VCaP (cell line): ENCODE results near the gene ZBTB42.

Source experiments
- H3K27ac ChIP-seq: fragments of 450-650 bp; 2 replicates; pipeline ENCODE4 v1.5.1; 2017
- TF ChIP-seq, protein P1 (sequence below): fragments of 450-650 bp; conservative IDR thresholded peaks from 2 replicates; pipeline ENCODE4 v1.5.1; 2017; ENCODE audit warnings: mild to moderate bottlenecking, moderate library complexity

Gene ZBTB42

DNA sequence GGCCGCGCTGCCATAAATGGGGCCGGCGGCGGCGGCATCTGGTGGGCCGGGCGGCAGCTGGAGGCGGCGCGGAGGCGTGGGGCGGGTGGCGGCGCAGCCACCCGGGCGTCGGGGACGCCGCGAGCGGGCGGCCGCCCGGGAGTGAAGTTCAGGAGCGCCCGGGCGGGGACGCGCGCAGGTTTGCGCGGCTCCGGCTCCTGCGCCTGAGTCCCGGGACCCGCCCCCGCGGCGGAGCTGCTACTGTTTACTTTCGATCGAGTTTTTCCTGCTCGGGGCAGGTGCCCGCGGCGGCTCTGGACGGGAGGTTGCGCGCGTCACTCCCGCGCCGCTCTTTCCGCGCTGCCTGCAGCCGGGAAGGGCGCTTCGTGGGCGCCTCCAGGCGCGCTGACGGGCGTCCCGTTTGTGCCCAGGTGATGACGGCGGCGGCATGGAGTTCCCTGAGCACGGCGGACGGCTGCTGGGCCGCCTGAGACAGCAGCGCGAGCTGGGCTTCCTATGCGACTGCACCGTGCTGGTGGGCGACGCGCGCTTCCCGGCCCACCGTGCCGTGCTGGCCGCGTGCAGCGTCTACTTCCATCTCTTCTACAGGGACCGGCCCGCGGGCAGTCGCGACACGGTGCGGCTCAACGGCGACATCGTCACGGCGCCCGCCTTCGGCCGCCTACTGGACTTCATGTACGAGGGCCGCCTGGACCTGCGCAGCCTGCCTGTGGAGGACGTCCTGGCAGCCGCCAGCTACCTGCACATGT lies at the start of gene ZBTB42:
ZBTB42 (plus strand) TSS at position 331 of the 749 bp plus-strand sequence; CDS start at position 428, 97 bp downstream.
- TF ChIP-seq, protein P1, sequence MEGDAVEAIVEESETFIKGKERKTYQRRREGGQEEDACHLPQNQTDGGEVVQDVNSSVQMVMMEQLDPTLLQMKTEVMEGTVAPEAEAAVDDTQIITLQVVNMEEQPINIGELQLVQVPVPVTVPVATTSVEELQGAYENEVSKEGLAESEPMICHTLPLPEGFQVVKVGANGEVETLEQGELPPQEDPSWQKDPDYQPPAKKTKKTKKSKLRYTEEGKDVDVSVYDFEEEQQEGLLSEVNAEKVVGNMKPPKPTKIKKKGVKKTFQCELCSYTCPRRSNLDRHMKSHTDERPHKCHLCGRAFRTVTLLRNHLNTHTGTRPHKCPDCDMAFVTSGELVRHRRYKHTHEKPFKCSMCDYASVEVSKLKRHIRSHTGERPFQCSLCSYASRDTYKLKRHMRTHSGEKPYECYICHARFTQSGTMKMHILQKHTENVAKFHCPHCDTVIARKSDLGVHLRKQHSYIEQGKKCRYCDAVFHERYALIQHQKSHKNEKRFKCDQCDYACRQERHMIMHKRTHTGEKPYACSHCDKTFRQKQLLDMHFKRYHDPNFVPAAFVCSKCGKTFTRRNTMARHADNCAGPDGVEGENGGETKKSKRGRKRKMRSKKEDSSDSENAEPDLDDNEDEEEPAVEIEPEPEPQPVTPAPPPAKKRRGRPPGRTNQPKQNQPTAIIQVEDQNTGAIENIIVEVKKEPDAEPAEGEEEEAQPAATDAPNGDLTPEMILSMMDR: no peak
- peak within 1 kb of the TSS; percentile 96 for H3K27ac ChIP-seq

DNA sequence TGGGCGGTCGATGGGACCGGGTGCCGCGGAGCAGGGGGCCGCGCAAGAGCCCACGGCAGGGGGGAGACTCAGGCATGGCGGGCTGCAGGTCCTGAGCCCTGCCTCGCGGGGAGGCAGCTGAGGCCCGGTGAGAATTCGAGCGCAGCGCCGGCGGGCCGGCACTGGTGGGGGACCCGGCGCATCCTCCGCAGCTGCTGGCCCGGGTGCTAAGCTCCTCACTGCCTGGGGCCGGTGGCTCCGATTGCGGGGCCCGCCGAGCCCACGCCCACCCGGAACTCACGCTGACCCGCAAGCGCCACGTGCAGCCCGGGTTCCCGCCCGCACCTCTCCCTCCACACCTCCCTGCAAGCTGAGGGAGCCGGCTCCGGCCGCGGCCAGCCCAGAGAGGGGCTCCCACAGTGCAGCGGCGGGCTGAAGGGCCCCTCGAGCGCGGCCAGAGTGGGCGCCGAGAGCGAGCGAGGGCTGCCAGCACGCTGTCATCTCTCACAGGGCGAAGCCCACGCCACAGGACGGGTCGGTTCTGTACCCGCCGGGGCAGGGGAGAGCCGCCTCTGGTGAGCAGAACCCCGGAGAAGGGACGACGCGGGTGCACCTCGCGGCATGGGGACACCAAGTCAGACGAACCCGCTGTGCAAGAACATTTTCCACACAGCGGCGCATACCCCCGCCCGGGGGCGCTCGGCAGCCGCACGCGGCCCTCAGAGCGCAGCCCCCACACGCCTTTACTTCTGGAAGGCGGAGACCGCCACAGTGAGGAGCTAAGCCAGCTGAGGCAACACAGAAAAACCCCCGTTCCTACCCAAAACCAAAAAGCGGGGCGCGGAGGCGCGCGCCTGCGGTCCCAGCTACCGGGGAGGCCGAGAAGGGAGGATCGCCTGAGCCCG lies 49.1 kb upstream of the ZBTB42 start:
- TF ChIP-seq, protein P1: no peak
- H3K27ac ChIP-seq: peak overlapping the region; percentile 71

DNA sequence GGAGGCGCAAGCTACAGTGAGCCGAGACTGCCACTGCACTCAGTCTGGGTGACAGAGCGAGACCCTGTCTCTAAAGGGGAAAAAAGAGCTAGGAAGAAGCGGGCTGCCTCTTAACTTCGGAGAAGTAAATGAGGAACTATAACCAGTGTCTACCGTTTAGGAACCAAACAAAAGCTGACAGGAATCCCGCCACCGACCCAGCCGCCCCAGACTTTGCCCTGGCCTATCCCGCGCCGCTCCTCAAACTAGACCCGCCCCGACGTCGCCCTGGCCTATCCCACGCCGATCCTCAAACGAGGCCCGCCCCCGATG lies 48.5 kb upstream of the ZBTB42 start:
- TF ChIP-seq, protein P1: no peak
- peak overlapping the region; percentile 71 for H3K27ac ChIP-seq

DNA sequence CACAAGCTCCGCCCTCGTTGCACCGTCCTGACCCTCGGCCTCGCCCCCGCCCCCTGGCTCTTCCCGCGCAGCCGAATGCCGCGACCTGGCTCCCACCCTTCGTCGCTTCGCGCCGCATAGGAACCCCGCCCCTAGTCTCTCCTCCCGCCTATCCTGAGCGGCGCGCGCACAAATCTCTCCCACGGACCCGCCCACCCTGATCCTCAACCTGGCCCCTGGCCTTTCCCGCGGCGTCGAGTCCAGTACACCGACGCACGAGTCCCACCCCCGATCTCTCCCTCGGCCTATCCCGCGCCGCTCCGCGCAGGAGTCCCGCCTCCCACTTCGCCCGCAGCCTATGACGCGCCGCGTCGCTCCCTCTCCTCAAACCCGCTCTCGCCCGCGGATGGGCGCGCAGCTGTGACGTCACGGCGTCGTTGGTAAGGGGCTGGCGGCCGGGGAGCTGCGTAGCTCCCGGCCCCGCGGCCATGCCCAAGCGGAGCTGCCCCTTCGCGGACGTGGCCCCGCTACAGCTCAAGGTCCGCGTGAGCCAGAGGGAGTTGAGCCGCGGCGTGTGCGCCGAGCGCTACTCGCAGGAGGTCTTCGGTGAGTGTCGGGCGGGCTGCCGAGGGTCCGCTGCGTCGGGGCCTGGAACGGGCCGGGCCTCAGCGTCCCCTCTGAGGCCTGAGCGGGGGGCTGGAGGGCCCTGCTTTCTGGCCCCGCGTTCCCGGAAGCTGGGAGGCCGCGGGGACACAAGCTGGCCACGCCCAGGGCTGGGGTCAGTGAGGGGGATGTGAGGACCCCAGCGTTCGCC lies 48.0 kb upstream of the ZBTB42 start, which contains the start of gene SIVA1:
SIVA1 (plus strand) TSS at position 413 of the 793 bp plus-strand sequence; CDS start at position 468, 55 bp downstream.
- H3K27ac ChIP-seq: peak within 1 kb of the TSS; percentile 85
- TF ChIP-seq, protein P1: no peak

DNA sequence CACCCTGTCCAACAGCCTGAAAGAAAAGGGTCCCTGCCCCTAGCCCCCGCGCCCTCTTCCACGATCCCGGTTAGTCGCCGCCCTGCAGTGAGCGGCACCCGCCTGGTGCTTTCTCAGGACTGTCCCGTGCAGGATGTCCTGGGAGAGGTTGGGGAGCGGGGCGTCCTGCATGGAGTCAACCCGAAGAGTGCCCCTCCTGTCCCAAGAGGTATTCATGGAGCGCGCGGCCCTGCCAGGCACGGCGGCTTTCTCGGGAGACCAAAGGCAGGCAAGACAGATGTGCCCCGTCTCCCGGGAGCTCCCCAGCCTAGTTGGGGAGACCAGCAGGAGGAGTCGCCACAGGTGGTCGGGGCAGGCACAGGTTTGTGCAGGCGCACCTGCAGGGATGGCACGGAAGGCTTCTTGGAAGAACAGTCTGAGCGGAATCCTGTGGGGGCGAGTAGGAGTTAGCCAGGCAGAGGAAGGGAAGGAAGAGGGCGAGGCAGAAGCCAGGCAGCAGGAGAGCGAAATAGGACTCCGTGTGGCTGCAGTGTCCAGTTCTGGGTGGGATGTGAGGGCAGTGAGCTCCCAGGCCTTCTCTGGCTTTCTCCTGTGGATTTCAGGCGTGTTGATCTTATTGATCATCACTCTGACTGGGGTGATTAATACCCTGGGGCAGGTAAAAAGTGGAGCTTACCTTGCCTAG lies 47.2 kb upstream of the ZBTB42 start:
- TF ChIP-seq, protein P1: no peak
- H3K27ac ChIP-seq: peak overlapping the region; percentile 85

DNA sequence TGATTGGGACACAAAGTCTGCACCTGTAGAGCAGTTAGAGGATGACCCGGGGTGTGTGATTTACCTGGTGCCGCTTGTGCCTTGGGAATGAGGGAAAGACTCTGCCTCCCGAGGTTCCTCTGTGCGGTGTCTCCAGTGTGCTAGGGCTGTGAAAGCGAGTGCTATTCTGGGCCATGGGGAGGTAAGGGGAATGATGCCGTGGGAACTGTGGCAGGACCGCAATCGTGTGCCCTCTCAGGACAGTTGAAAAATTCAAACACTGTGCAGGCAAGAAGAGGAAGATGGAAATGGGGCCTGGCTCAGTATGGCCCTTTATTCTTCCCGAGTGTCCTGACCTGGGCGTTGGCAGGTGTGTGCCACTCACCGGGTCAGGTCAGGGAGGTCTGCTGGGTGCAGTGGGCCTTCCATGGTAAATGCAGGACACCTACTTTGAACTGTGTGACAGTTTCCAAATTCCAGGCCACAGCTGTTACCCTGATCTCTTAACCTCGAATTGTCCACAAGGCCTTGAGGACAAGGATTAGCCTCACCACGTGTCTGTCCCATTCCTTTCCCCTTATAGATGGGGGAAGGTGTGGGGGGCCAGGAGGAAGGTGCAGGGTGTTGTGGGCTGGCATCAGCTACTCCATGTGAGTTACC lies 46.6 kb upstream of the ZBTB42 start:
- H3K27ac ChIP-seq: peak overlapping the region; percentile 85; the same call in 1 of the 2 replicates
- TF ChIP-seq, protein P1: no peak
